HepG2 (cell line): Measurements from ENCODE around the gene CYB5R3. TPM values are rescaled to one million over a fixed set of nuclear protein-coding genes. Genes with fewer than 3 reads are reported as not detected.

ENCODE experiments used
- ATAC-seq: fragments of 200-7000 bp; cut with Tn5 transposase; 3 replicates; pipeline ENCODE4 v1.9.1; 2020; ENCODE audit warnings: mild to moderate bottlenecking, moderate library complexity
- BruUV-seq: library from RNA; stranded (reverse); fragments of 400-500 nt; replicated peaks from 2 replicates; lab custom pipeline; 2021; lab: Mats Ljungman, UMichigan
- CTCF ChIA-PET: fragments of 300-600 bp; formaldehyde crosslinking; extraction: SDS; loops from one replicate; lab custom pipeline; 2021; ENCODE audit warnings: low total read pairs, inconsistent platforms, low intra/inter-chr PET ratio; lab: Yijun Ruan, JAX
- POLR2A ChIA-PET: fragments of 350-600 bp; sonication (Branson Sonifier 250); formaldehyde crosslinking; loops from one replicate; lab custom pipeline; 2020; ENCODE audit warnings: antibody characterized with exemption, inconsistent platforms; lab: Yijun Ruan, JAX
- DNase-seq: peaks from one replicate; pipeline ENCODE4 v3.0.0-alpha.2; 2015; ENCODE audit warnings: low spot score
- FAIRE-seq: peaks from 3 replicates; lab custom pipeline; 2011; peaks lifted over from hg19 to GRCh38; lab: Jason Lieb, UNC
- H2AFZ ChIP-seq: one replicate; pipeline ENCODE4 v1.6.1; 2011; ENCODE audit warnings: low read length, inconsistent platforms
- H3K27ac ChIP-seq: fragments of 300-600 bp; 3 replicates; pipeline ENCODE4 v1.8.0; 2011; ENCODE audit warnings: mixed run types, mild to moderate bottlenecking, mixed read lengths, low read length, inconsistent platforms; ENCODE audit not compliant: insufficient read depth; ENCODE audit errors: extremely low read length
- H3K27me3 ChIP-seq, 2 experiments: fragments of 200-600 bp in 1 of 2; 2 replicates in 1 of 2; 3 replicates in 1 of 2; pipeline versions ENCODE4 v1.6.0 to v1.8.0; 2011; ENCODE audit warnings: low read length in 2 of 2, mild to moderate bottlenecking in 2 of 2, moderate library complexity in 2 of 2, inconsistent platforms in 1 of 2; ENCODE audit not compliant: insufficient read depth in 2 of 2, control insufficient read depth in 1 of 2
- H3K36me3 ChIP-seq, 2 experiments: fragments of 200-600 bp in 1 of 2; replicated peaks in 1 of 2; 2 replicates in 1 of 2; 3 replicates in 1 of 2; pipeline versions ENCODE4 v1.5.1 to v1.8.0; 2011; ENCODE audit warnings: low read length in 2 of 2, inconsistent platforms in 1 of 2; ENCODE audit not compliant: insufficient read depth in 2 of 2, control insufficient read depth in 1 of 2
- H3K4me1 ChIP-seq: 2 replicates; pipeline ENCODE4 v1.5.1; 2012; ENCODE audit warnings: low read length, inconsistent platforms; ENCODE audit not compliant: insufficient read depth
- H3K4me2 ChIP-seq: 2 replicates; pipeline ENCODE4 v1.6.0; 2011; ENCODE audit warnings: low read depth, low read length, inconsistent platforms
- H3K4me3 ChIP-seq, 3 experiments: fragments of 200-600 bp in 1 of 3; sonication (generic), shearing (Covaris generic) in 1 of 3; replicated peaks in 1 of 3; 2 replicates each; pipeline ENCODE4 v1.5.1; 2011 to 2016; ENCODE audit warnings: low read length in 3 of 3, inconsistent platforms in 2 of 3, low read depth in 2 of 3, mild to moderate bottlenecking in 2 of 3, control low read depth in 1 of 3, mixed read lengths in 1 of 3; ENCODE audit not compliant: insufficient read depth in 1 of 3
- H3K79me2 ChIP-seq: one replicate; pipeline ENCODE4 v1.6.1; 2011; ENCODE audit warnings: low read length, inconsistent platforms; ENCODE audit not compliant: insufficient read depth
- H3K9ac ChIP-seq: 2 replicates; pipeline ENCODE4 v1.6.0; 2011; ENCODE audit warnings: mild to moderate bottlenecking, low read depth, low read length, inconsistent platforms; ENCODE audit not compliant: insufficient read depth
- H3K9me3 ChIP-seq: 2 replicates; pipeline ENCODE4 v1.5.1; 2012; ENCODE audit warnings: mild to moderate bottlenecking, low read length
- H4K20me1 ChIP-seq: 2 replicates; pipeline ENCODE4 v1.6.0; 2011; ENCODE audit warnings: inconsistent platforms, mild to moderate bottlenecking, low read length, moderate library complexity; ENCODE audit not compliant: insufficient read depth
- GTF3A ChIP-seq: sonication (generic); formaldehyde crosslinking; conservative IDR thresholded peaks from 2 replicates; pipeline ENCODE4 v1.4.0; 2020; ENCODE audit warnings: mild to moderate bottlenecking, missing genetic modification reagents
- HOXA3 ChIP-seq: sonication (generic); formaldehyde crosslinking; IDR thresholded peaks from 2 replicates; pipeline ENCODE4 v1.5.0; 2020; ENCODE audit warnings: missing genetic modification reagents
- HOXD1 ChIP-seq: sonication (generic); formaldehyde crosslinking; IDR thresholded peaks from 2 replicates; pipeline ENCODE4 v1.5.0; 2020; ENCODE audit warnings: missing genetic modification reagents
- KLF16 ChIP-seq, 2 experiments: sonication (generic) in 1 of 2; formaldehyde crosslinking in 1 of 2; IDR thresholded peaks; 2 replicates each; pipeline versions ENCODE4 v1.6.1 to v1.8.0; 2016 to 2023; ENCODE audit warnings: missing genetic modification reagents in 2 of 2, missing compliant biosample characterization in 1 of 2
- SAP130 ChIP-seq: IDR thresholded peaks from 2 replicates; pipeline ENCODE4 v1.6.1; 2016; ENCODE audit warnings: low read depth
- TMF1 ChIP-seq: sonication (generic); formaldehyde crosslinking; IDR thresholded peaks from 2 replicates; pipeline ENCODE4 v1.8.1; 2022; ENCODE audit warnings: low read depth, missing genetic modification reagents
- ZBTB26 ChIP-seq: IDR thresholded peaks from 2 replicates; pipeline ENCODE4 v1.6.1; 2016; ENCODE audit warnings: missing compliant biosample characterization, missing genetic modification reagents, borderline replicate concordance
- ZFP36L2 ChIP-seq: sonication (generic); formaldehyde crosslinking; IDR thresholded peaks from 2 replicates; pipeline ENCODE4 v1.4.0; 2020; ENCODE audit warnings: missing genetic modification reagents
- ZKSCAN8 ChIP-seq: IDR thresholded peaks from 2 replicates; pipeline ENCODE4 v1.6.1; 2016; ENCODE audit warnings: borderline replicate concordance, missing genetic modification reagents, missing compliant biosample characterization
- ZNF24 ChIP-seq: fragments of 450-650 bp; IDR thresholded peaks from 2 replicates; pipeline ENCODE4 v1.6.1; 2017; ENCODE audit warnings: antibody characterized with exemption, mild to moderate bottlenecking
- ZNF710 ChIP-seq: sonication (generic); formaldehyde crosslinking; IDR thresholded peaks from 2 replicates; pipeline ENCODE4 v1.5.0; 2020; ENCODE audit warnings: mild to moderate bottlenecking, missing genetic modification reagents, borderline replicate concordance
- ZNF878 ChIP-seq: sonication (generic); formaldehyde crosslinking; IDR thresholded peaks from 2 replicates; pipeline ENCODE4 v1.8.1; 2023; ENCODE audit warnings: mild to moderate bottlenecking, missing genetic modification reagents, moderate library complexity
- ZSCAN9 ChIP-seq: IDR thresholded peaks from 2 replicates; pipeline ENCODE4 v1.6.1; 2016; ENCODE audit warnings: borderline replicate concordance
- WGBS: methylation state at CpG from one replicate; pipeline ENCODE4 v1.1.6; 2017; ENCODE audit warnings: low lambda C conversion rate; 5-methylcytosine and 5-hydroxymethylcytosine counted together
- in situ Hi-C: cut with HindIII; loops from 2 replicates; pipeline ENCODE4 v1.10.0; 2017; ENCODE audit warnings: low pct_unique_long_range_greater_than_20kb; ENCODE audit not compliant: extremely low pct_ligation_motif_present
- intact Hi-C: fragments of 100-400 bp; cut with micrococcal nuclease; formaldehyde crosslinking; loops from one replicate; pipeline ENCODE4 v1.10.0; 2022; ENCODE audit not compliant: unreplicated experiment
- polyA plus RNA-seq, 8 experiments: library from polyadenylated mRNA; depleted of rRNA in 3 of 8; stranded (reverse) in 7 of 8; unstranded in 1 of 8; fragments of >200 nt; fragmentation: Illumina TruSeq in 4 of 8; extraction: Trizol in 4 of 8; gene quantifications; 2 replicates each; pipeline versions ENCODE4 v1.2.1 to v1.2.3, GENCODE V29; 2011 to 2016; ENCODE audit warnings: low read depth in 4 of 8, missing spikeins in 1 of 8, mixed read lengths in 1 of 8; ENCODE audit not compliant: insufficient read depth in 1 of 8
- total RNA-seq, 5 experiments: library from RNA; depleted of rRNA; stranded (reverse); fragments of >200 nt; fragmentation: Illumina TruSeq; extraction: Trizol; gene quantifications; 2 replicates each; pipeline ENCODE4 v1.2.3, GENCODE V29; 2016; ENCODE audit warnings: low read depth in 1 of 5
- TF ChIP-seq, protein P1 (sequence below): sonication (generic); formaldehyde crosslinking; IDR thresholded peaks from 2 replicates; pipeline ENCODE4 v1.4.0; 2020; ENCODE audit warnings: missing genetic modification reagents, borderline replicate concordance
- TF ChIP-seq, protein P2 (sequence below): IDR thresholded peaks from 2 replicates; pipeline ENCODE4 v1.6.1; 2012; ENCODE audit warnings: inconsistent platforms

CYB5R3 gene
- total and polyA plus RNA-seq, 2 of the 13 experiments (the other 11 are each of a cell fraction or from before 2014, with no cell fraction given): 32.4 to 305 TPM

DNA sequence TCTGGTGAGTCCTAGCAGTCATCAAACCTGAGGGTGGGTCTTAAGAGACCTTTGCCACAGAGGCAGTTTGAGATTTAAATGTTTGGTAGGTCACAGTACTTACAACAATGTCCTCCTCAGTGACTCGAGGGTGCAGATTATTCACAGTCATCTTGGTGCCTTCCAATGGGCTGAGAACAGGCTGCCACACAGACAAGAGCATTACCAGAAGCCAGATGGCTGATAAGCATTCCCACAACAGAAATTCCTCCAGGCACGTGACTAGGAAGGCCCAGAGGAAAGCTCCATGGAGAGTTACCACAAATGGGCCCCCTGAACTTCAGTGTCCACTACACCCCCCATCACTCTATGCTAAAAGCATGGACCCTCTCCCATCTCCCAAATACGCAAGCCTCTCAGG, 53.8 kb downstream of the CYB5R3 start:
- POLR2A ChIA-PET: no interaction called here
- Histone ChIP-seq H3K36me3 (peaks cover 53 to 88% of the 10 kb centered on the region in 2 experiments), H2AFZ (no peak overlapping the region), H3K9ac (no peak overlapping the region), H3K27me3 (no peaks in the 10 kb centered on the region), H4K20me1 (no peaks in the 10 kb centered on the region), H3K4me1 (no peaks in the 10 kb centered on the region), H3K4me2 (no peak overlapping the region), H3K79me2 (peaks cover 5% of the 10 kb centered on the region), H3K27ac (no peak overlapping the region), H3K9me3 (no peaks in the 10 kb centered on the region), H3K4me3 (no peak overlapping the region)
- in situ Hi-C loops (no loop called here), intact Hi-C loops (no loop called here)
- ATAC-seq (no peak), FAIRE-seq (no peak), DNase-seq (no peak)
- 93% methylated on average over 3 of the region's 3 CpGs for WGBS
- CTCF ChIA-PET: no interaction called here
- BruUV-seq: no TSS peak
- TF ChIP-seq TMF1: no peak
- no peak for TF ChIP-seq ZNF710 (CRISPR knock-in tag)
- no peak for TF ChIP-seq HOXD1 (CRISPR knock-in tag)
- TF ChIP-seq ZSCAN9 (CRISPR knock-in tag): no peak
- no peak for TF ChIP-seq SAP130 (CRISPR knock-in tag)
- TF ChIP-seq, protein P1, sequence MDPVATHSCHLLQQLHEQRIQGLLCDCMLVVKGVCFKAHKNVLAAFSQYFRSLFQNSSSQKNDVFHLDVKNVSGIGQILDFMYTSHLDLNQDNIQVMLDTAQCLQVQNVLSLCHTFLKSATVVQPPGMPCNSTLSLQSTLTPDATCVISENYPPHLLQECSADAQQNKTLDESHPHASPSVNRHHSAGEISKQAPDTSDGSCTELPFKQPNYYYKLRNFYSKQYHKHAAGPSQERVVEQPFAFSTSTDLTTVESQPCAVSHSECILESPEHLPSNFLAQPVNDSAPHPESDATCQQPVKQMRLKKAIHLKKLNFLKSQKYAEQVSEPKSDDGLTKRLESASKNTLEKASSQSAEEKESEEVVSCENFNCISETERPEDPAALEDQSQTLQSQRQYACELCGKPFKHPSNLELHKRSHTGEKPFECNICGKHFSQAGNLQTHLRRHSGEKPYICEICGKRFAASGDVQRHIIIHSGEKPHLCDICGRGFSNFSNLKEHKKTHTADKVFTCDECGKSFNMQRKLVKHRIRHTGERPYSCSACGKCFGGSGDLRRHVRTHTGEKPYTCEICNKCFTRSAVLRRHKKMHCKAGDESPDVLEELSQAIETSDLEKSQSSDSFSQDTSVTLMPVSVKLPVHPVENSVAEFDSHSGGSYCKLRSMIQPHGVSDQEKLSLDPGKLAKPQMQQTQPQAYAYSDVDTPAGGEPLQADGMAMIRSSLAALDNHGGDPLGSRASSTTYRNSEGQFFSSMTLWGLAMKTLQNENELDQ: no peak
- TF ChIP-seq ZNF24: no peak
- no peak for TF ChIP-seq GTF3A (CRISPR knock-in tag)
- no peak for TF ChIP-seq KLF16 (CRISPR knock-in tag; IDR thresholded peaks at IDR 0.05)
- no peak for TF ChIP-seq ZBTB26
- no peak for TF ChIP-seq ZFP36L2
- TF ChIP-seq, protein P2, sequence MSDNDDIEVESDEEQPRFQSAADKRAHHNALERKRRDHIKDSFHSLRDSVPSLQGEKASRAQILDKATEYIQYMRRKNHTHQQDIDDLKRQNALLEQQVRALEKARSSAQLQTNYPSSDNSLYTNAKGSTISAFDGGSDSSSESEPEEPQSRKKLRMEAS: no peak
- TF ChIP-seq HOXA3 (CRISPR knock-in tag): no peak
- no peak for TF ChIP-seq ZKSCAN8 (CRISPR knock-in tag)
- TF ChIP-seq ZNF878 (CRISPR knock-in tag): no peak
